HL-60/S4 treated with retinoic acid at 250 ng/mL for 4 days and 3 days (cell line): ENCODE results near the gene CP.

ENCODE experiments used
- in situ Hi-C: fragments of 300-500 bp; cut with MboI; formaldehyde crosslinking; loops from 2 replicates; pipeline ENCODE4 v1.7.0; 2022; ENCODE audit warnings: low sequenced_read_pairs

The CP gene

DNA sequence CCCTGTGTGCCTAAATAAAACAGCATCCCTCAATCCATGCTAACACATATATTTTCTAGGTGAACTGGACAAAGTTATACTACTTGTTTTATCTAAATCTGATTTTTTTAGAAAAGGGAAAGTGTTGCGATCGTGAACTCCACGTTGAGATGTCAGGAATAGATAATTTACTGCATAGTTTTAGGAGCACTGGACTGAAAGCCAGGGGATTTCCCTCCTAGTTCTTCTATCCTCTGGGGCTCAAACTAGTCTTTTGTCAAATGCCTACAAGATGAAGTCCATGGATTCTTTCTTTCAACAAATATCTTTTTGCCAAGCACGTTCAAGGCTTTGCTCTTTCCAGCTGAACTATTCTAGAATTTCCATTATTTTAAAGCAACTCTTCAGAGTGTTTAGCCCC is 92.8 kb downstream of the CP start:
- in situ Hi-C loops, result no loop called here

DNA sequence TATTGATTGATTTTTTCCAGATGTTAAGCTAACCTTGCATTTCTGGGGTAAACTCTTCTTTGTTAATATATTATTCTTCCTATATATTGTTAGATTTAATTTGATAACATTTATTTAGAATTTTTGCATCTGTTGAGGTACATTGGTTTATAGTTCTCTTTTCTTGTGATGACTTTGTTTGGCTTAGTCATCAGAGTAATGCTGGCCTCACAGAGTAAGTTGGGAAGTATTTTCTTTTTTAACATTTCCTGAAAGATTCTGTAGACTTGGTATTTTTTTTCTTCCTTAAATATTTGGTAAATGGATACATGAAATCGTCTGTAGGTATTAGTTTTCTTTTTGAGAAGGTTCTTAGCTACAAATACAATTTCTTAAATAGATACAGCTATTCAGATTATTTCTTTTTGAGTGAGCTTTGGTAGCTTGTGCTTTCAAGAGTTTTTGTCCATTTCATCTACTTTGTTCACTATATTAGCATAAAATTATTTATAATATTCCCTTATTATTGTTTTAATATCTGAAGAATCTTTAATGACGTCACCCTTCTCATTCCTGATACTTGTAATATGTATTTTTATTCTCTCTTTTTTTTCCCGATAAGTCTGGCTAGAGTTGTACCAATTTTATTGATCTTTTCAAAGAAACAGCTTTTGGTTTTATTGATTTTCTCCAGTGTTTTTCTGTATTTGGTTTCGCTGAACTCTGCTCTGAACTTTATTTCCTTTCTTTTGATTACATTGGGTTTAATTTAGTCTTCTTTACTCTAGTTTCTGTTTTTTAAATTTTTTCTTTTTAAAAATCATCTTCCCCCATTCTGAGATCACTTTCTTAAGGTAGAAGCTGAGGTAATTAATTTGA is 98.7 kb downstream of the CP start:
- in situ Hi-C loops, result loop anchor here (25.0 kb wide), 1 partner anchor 364 kb away; no protein-coding TSS in a partner anchor
